GM21528 (cell line): ENCODE measurements around the gene PRUNE1.

Experiments
- ATAC-seq: cut with Tn5 transposase; IDR thresholded peaks from one replicate; pipeline ENCODE4 v1.9.1; 2021; ENCODE audit warnings: mild to moderate bottlenecking, moderate library complexity; ENCODE audit not compliant: unreplicated experiment, low FRiP score

PRUNE1 gene

GRCh38 chr1:151008244-151009205 is at the start of gene PRUNE1:
Gene PRUNE1 (plus strand): TSS chr1:151008449. CDS start chr1:151008633, 184 bp downstream.
- ATAC-seq, result peak; percentile 57

GRCh38 chr1:150960646-150961045 is 47.6 kb upstream of the PRUNE1 start:
- no peak for ATAC-seq

GRCh38 chr1:150961756-150962155 is 46.5 kb upstream of the PRUNE1 start:
- ATAC-seq, result no peak

- ATAC-seq, result no peak
Measured at GRCh38 chr1:150963321-150964163, 44.7 kb upstream of the PRUNE1 start.

GRCh38 chr1:150964164-150964489 is 44.1 kb upstream of the PRUNE1 start:
- no peak for ATAC-seq

- no peak for ATAC-seq
Measured at GRCh38 chr1:150965605-150966004, 42.6 kb upstream of the PRUNE1 start.

GRCh38 chr1:150966011-150966410 is 42.2 kb upstream of the PRUNE1 start:
- no peak for ATAC-seq

GRCh38 chr1:150967936-150968335 is 40.3 kb upstream of the PRUNE1 start:
- ATAC-seq, result no peak

- ATAC-seq, result no peak
Measured at GRCh38 chr1:150968491-150968890, 39.8 kb upstream of the PRUNE1 start.

GRCh38 chr1:150969626-150970025 is 38.6 kb upstream of the PRUNE1 start:
- no peak for ATAC-seq

GRCh38 chr1:150970808-150971582 is 37.3 kb upstream of the PRUNE1 start:
- ATAC-seq, result no peak

GRCh38 chr1:150971583-150972416 is 36.4 kb upstream of the PRUNE1 start:
- ATAC-seq, result no peak

GRCh38 chr1:150972417-150972940 is 35.8 kb upstream of the PRUNE1 start:
- no peak for ATAC-seq

- ATAC-seq, result no peak
Measured at GRCh38 chr1:150973258-150973835, 34.9 kb upstream of the PRUNE1 start.

- ATAC-seq, result peak; percentile 35
Measured at GRCh38 chr1:150973836-150974579, 34.2 kb upstream of the PRUNE1 start.

- ATAC-seq, result peak; percentile 50
Measured at GRCh38 chr1:150974580-150975478, 33.4 kb upstream of the PRUNE1 start, which contains the start of gene CERS2. Gene CERS2 (minus strand): TSS chr1:150974835. CDS start chr1:150969090, 5,745 bp downstream.

GRCh38 chr1:150976401-150976821 is 31.8 kb upstream of the PRUNE1 start:
- no peak for ATAC-seq
